GM12892 (cell line): ENCODE measurements around the gene PARP8.

Source experiments
- POLR2A ChIP-seq: IDR thresholded peaks from 2 replicates; pipeline ENCODE4 v1.6.1; 2011; ENCODE audit warnings: low read depth, low read length, control low read depth
- POLR2AphosphoS5 ChIP-seq: IDR thresholded peaks from 2 replicates; pipeline ENCODE4 v1.6.1; 2011; ENCODE audit warnings: low read depth, low read length, control low read depth
- TAF1 ChIP-seq: IDR thresholded peaks from 2 replicates; pipeline ENCODE4 v1.6.1; 2011; ENCODE audit warnings: low read depth, mild to moderate bottlenecking, control low read depth, low read length, borderline replicate concordance

DNA sequence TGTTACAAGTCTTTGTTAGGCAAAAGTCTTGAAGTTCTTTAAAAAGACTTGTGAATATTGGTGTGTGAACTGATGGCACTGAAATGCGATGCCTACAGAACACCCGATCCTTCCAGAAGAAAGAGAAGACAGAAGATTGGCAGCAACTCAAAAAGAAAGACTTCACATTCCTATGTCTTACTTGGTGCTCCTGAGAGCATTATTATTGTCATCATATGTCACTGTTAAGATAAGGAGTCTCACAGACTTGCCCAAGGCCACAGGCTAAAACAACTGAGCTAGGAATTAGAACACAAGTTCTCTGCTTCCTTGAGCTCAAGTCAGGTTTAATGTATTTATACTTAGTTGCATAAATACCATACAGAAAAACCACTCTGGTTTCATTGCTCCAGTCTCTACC, 198.0 kb downstream of the PARP8 start:
- no peak for TF ChIP-seq TAF1
- no peak for TF ChIP-seq POLR2A
- TF ChIP-seq POLR2AphosphoS5, result no peak
